Fibroblast of lung (primary cell): ENCODE results near the gene C21orf58.

Source experiments
- CTCF ChIP-seq, 2 donors: IDR thresholded peaks in 1 of 2; conservative IDR thresholded peaks in 1 of 2; 1 replicate in 1 of 2; 2 replicates in 1 of 2; pipeline ENCODE4 v1.5.1; 2011 to 2012; ENCODE audit warnings: low read length in 2 of 2, control low read depth in 1 of 2, inconsistent platforms in 1 of 2, low read depth in 1 of 2, mild to moderate bottlenecking in 1 of 2
- EZH2 ChIP-seq: IDR thresholded peaks from 2 replicates; pipeline ENCODE4 v1.5.1; 2012; ENCODE audit warnings: low read length, control low read depth, mild to moderate bottlenecking; ENCODE audit errors: missing control alignments

GRCh38 chr21:46297338-46298271 lies 26.1 kb downstream of the C21orf58 start:
- TF ChIP-seq CTCF (conservative IDR thresholded peaks at IDR 0.05 in 1 of 2, IDR thresholded peaks at IDR 0.05 in 1 of 2; ENCODE audit: low read depth in 1 of 2, low read length in 2 of 2) (no peak), EZH2 (no peak)
